ENCODE measurements around the gene FAM32A. TPM values are rescaled to one million over a fixed set of nuclear protein-coding genes. Genes with fewer than 3 reads are reported as not detected.

FAM32A gene
- 102 and 108 TPM in 2 replicates for total RNA-seq

DNA sequence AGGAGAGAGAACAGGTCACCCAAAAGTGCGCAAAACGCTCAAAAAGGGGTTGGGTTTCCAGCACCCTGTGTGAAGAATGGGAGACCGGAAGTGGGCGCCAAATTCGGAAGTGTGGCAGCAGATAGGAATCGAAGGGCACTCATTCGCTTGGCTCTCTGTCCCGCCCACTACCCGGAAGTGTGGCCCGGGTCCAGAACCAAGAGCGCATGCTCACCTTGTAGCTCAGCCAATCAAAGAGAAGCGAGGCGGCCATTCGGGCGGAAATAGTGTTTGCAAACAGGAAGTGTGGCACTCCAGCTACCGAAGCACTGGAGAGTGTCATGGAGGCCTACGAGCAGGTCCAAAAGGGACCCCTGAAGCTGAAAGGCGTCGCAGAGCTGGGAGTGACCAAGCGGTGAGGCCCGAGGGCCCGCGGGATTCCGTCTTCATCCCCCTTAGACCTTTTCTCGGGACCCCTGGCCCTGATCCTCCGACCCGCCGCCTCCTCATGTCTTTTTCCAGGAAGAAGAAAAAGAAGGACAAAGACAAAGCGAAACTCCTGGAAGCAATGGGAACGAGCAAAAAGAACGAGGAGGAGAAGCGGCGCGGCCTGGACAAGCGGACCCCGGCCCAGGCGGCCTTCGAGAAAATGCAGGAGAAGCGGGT, at the start of gene FAM32A:
Gene FAM32A (plus strand): TSS at position 288 of the 645 bp plus-strand sequence. CDS start 33 bp downstream, at position 321.

DNA sequence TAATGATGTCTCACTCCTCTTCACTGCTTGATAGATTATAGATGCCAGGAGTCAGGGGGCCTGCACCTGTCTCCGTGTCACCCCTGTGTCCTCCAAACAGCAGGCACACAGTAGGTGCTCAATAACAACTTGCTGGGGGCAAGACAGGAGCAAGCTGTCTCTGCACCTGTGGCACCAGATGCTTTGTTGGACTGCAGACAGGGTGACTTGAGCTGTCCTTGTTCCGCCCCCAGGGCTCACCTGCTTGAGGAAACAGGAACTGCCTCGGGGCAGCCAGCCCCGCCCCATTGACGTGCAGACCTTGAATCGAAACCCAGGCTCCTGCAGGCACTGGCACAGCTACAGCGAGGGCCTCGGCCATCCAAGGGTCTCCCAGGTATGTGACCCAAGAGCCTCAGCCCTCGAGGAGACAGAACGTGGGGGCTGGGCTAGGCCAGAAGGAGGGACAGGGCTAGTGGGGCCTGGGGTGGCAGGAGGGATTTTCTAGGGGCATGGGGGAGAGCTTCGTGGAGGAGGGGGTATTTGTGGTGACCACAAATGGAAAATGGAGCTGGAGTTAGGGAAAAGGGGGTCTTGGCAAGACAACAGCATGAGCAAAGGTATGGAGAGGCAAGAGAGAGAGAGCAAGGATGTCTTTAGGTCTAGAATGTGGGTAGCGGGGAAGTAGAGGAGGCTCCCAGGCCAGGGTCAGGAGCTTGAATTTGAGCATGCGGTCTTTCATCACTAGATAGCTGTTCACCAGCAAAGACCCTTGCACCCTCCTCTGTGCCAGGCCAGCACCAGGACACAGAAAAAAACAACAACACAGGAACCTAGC, 41.6 kb upstream of the FAM32A start, which contains the start of gene HSH2D:
Gene HSH2D (plus strand): TSS at position 287 of the 817 bp plus-strand sequence. CDS start 5,066 bp downstream, outside the sequence.

DNA sequence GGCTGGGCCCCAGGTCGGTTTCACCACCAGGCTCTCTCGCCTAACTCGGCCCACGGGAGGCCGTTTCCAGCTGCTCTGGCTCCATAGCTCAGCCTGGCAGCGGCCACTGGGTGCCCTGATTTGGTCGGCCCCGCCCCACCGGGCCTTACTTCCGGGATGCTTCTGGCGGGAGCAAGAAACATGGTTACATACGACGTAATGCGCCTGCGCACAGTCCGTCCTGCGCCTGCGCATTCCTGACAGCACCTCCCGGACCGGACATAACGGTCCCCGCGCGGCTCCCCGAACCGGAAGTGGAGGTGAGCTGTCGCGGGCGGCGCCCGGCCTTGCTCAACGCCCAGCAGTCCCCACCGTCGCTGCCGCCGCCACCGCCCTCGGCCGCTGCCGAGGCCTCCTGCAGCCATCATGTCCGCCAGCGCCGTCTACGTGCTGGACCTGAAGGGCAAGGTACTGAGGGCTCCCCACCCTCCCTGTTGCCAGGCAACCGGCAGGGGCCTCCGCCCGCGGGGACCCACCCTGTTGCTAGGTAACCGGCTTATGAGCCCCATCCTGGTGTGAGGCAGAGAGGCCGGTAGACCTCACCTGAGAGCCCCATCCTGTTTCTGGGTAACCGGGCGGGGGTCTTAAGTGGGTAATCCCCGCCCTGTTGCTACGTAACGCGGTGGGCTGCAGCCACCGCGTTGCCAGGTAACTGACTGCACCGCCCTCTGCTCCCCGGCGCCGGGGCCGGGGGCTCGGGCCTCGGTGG, 12.6 kb downstream of the FAM32A start, which contains the start of gene AP1M1:
Gene AP1M1 (plus strand): TSS at position 290 of the 748 bp plus-strand sequence. CDS start 116 bp downstream, at position 406.

Small RNA genes lying within 50 kb of the gene (small RNA-seq; reads per million reads assigned to genes)
- gene RF00017 (ENCODE audit: low replicate concordance), result not detected

Other genes with a start within 250 kb of the FAM32A start
- gene OR10H4, start 236.4 kb upstream of the FAM32A start, total RNA-seq, result not detected in 2 replicates
- 1,030 and 1,294 TPM in 2 replicates for gene TPM4, start 108.9 kb upstream of the FAM32A start, total RNA-seq
- 54.7 and 102 TPM in 2 replicates for gene RAB8A, start 73.5 kb upstream of the FAM32A start, total RNA-seq
- gene HSH2D, start 41.7 kb upstream of the FAM32A start, total RNA-seq, result not detected in 2 replicates
- gene CIB3, start 11.9 kb upstream of the FAM32A start, total RNA-seq, result not detected in 2 replicates
- 79.7 and 127 TPM in 2 replicates for gene AP1M1, start 12.5 kb downstream of the FAM32A start, total RNA-seq
- 11.2 and 13.1 TPM in 2 replicates for gene KLF2, start 139.4 kb downstream of the FAM32A start, total RNA-seq

All from placental pericyte (primary cell).